Neural cell (in vitro differentiated cells): ENCODE data around the gene OR8G1. TPM values are rescaled to one million over a fixed set of nuclear protein-coding genes. Genes with fewer than 3 reads are reported as not detected.

Source experiments
- H2AFZ ChIP-seq: fragments of 200-600, 300-800 bp; sonication (generic), shearing (Covaris generic); 2 replicates; pipeline ENCODE4 v1.6.0; 2014; ENCODE audit warnings: low read depth, mild to moderate bottlenecking, antibody characterized with exemption, low read length, moderate library complexity
- H3F3A ChIP-seq: fragments of 200-600 bp; shearing (Covaris generic); 2 replicates; pipeline ENCODE4 v1.6.1; 2016; ENCODE audit warnings: mild to moderate bottlenecking, moderate library complexity, mixed read lengths, antibody characterized with exemption, low read length; ENCODE audit not compliant: insufficient read depth, poor library complexity, severe bottlenecking
- H3K27ac ChIP-seq: fragments of 200-600, 300-800 bp; sonication (generic), shearing (Covaris generic); 2 replicates; pipeline ENCODE4 v1.5.1; 2014; ENCODE audit warnings: mild to moderate bottlenecking, low read length, moderate library complexity
- H3K27me3 ChIP-seq: fragments of 300-800, 200-600 bp; sonication (generic), shearing (Covaris generic); 2 replicates; pipeline ENCODE4 v1.6.0; 2014; ENCODE audit warnings: mild to moderate bottlenecking, low read depth, low read length, moderate library complexity; ENCODE audit not compliant: insufficient read depth
- H3K36me3 ChIP-seq: fragments of 300-800, 200-600 bp; sonication (generic), shearing (Covaris generic); 2 replicates; pipeline ENCODE4 v1.5.1; 2014; ENCODE audit warnings: mild to moderate bottlenecking, antibody characterized with exemption, low read length, moderate library complexity; ENCODE audit not compliant: insufficient read depth
- H3K4me2 ChIP-seq: fragments of 300-800, 200-600 bp; sonication (generic), shearing (Covaris generic); 2 replicates; pipeline ENCODE4 v1.6.0; 2014; ENCODE audit warnings: mild to moderate bottlenecking, low read length
- H3K4me3 ChIP-seq: fragments of 300-800, 200-600 bp; sonication (generic), shearing (Covaris generic); 2 replicates; pipeline ENCODE4 v1.5.1; 2014; ENCODE audit warnings: mild to moderate bottlenecking, low read length, moderate library complexity
- H3K79me2 ChIP-seq: fragments of 200-600 bp; shearing (Covaris generic); replicated peaks from 2 replicates; pipeline ENCODE4 v1.6.0; 2014; ENCODE audit warnings: mild to moderate bottlenecking, low read length, moderate library complexity; ENCODE audit not compliant: insufficient read depth
- H3K9ac ChIP-seq: fragments of 300-800, 200-600 bp; sonication (generic), shearing (Covaris generic); 2 replicates; pipeline ENCODE4 v1.6.1; 2016; ENCODE audit warnings: mild to moderate bottlenecking, low read length, mixed read lengths
- H3K9me2 ChIP-seq: fragments of 200-600 bp; shearing (Covaris generic); 2 replicates; pipeline ENCODE4 v1.6.1; 2016; ENCODE audit warnings: mild to moderate bottlenecking, low read length, mixed read lengths; ENCODE audit not compliant: insufficient read depth
- H3K9me3 ChIP-seq: fragments of 200-600, 300-800 bp; sonication (generic), shearing (Covaris generic); 2 replicates; pipeline ENCODE4 v1.6.1; 2016; ENCODE audit warnings: mild to moderate bottlenecking, mixed run types, low read length, moderate library complexity, mixed read lengths
- H4K20me1 ChIP-seq: fragments of 200-600 bp; shearing (Covaris generic); 2 replicates; pipeline ENCODE4 v1.6.1; 2016; ENCODE audit warnings: mild to moderate bottlenecking, mixed run types; ENCODE audit not compliant: insufficient read depth
- CTCF ChIP-seq: fragments of 450-650 bp; IDR thresholded peaks from 2 replicates; pipeline ENCODE4 v1.5.1; 2014; ENCODE audit warnings: antibody characterized with exemption, mild to moderate bottlenecking, moderate library complexity; ENCODE audit not compliant: poor library complexity, severe bottlenecking
- EP300 ChIP-seq: fragments of 450-650 bp; conservative IDR thresholded peaks from 2 replicates; pipeline ENCODE4 v1.6.1; 2014; ENCODE audit warnings: antibody characterized with exemption, mild to moderate bottlenecking, moderate library complexity; ENCODE audit not compliant: poor library complexity, severe bottlenecking
- EZH2 ChIP-seq: fragments of 200-600, 300-800 bp; shearing (Covaris generic), sonication (generic); IDR thresholded peaks from 2 replicates; pipeline ENCODE4 v1.6.1; 2014; ENCODE audit warnings: antibody characterized with exemption, low read length, borderline replicate concordance, mild to moderate bottlenecking; ENCODE audit not compliant: insufficient read depth, poor library complexity, severe bottlenecking
- MXI1 ChIP-seq: fragments of 450-650 bp; conservative IDR thresholded peaks from 2 replicates; pipeline ENCODE4 v1.6.1; 2014; ENCODE audit warnings: antibody characterized with exemption, mild to moderate bottlenecking; ENCODE audit not compliant: poor library complexity, severe bottlenecking
- POLR2AphosphoS5 ChIP-seq: IDR thresholded peaks from 2 replicates; pipeline ENCODE4 v1.6.1; 2012
- RAD21 ChIP-seq: fragments of 450-650 bp; conservative IDR thresholded peaks from 2 replicates; pipeline ENCODE4 v1.6.1; 2014; ENCODE audit warnings: antibody characterized with exemption, mild to moderate bottlenecking, moderate library complexity
- SMC3 ChIP-seq: fragments of 450-650 bp; conservative IDR thresholded peaks from 2 replicates; pipeline ENCODE4 v1.6.1; 2014; ENCODE audit warnings: antibody characterized with exemption, mild to moderate bottlenecking, moderate library complexity; ENCODE audit not compliant: poor library complexity
- TAF1 ChIP-seq: IDR thresholded peaks from 2 replicates; pipeline ENCODE4 v1.6.1; 2012; ENCODE audit warnings: low read depth
- polyA plus RNA-seq: library from polyadenylated mRNA; depleted of rRNA; stranded (reverse); fragments of >200 nt; gene quantifications from 2 replicates; pipeline ENCODE4 v1.2.3, GENCODE V29; 2014
- TF ChIP-seq, protein P1 (sequence below): IDR thresholded peaks from 2 replicates; pipeline ENCODE4 v1.6.1; 2012; ENCODE audit warnings: borderline replicate concordance

The OR8G1 gene
- polyA plus RNA-seq, 1 donor from 2014 or later = not detected

DNA sequence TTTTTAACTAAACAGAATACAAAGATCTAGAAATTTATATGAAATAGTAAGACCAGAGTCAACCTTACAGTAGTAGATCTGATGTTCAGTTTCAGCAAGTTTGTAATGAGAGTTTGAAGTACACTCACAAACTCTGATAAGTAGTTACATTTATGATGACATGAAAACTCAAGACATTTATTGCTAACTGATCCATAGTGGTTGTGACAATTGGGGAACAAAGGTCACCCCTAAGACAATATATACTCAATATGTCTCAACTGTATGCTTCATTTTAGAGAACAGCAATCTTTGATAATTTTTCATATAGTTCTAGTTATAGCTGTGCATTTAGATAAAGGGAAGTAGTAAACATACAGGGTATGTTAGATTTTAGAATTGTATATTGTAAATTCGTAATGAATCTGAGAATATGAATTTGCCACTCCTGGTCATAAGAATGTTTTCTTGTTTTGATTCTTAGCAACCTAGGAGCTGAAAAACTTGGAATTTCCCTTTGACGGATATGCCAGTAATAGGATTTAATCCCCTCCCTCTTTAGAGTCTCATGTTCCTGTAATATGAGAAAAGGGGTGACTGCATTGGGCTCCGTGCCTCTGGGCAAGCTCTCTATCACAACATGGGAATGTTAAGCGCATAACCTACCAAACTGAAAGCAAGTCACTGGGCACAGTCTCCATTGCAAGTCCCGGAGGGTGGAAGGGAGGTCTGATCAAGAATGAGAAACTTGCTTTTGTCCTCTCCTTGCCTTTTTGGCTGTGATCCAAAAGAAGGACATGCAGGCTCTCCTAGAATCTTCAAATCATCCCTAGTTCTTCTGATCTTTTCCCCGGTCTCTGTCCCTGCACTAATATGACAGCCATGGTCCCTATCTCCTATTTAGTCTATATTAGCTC is 46.4 kb upstream of the OR8G1 start:
- H3F3A ChIP-seq = no peaks in the 10 kb centered on the region
- no peaks in the 10 kb centered on the region for H3K9me2 ChIP-seq
- no peak overlapping the region for H3K9ac ChIP-seq
- H3K9me3 ChIP-seq = no peaks in the 10 kb centered on the region
- H3K79me2 ChIP-seq = no peaks in the 10 kb centered on the region
- TF ChIP-seq TAF1 (no peak), POLR2AphosphoS5 (no peak), MXI1 (no peak), EP300 (no peak), EZH2 (no peak), RAD21 (no peak), CTCF (no peak), SMC3 (no peak)
- TF ChIP-seq, protein P1, sequence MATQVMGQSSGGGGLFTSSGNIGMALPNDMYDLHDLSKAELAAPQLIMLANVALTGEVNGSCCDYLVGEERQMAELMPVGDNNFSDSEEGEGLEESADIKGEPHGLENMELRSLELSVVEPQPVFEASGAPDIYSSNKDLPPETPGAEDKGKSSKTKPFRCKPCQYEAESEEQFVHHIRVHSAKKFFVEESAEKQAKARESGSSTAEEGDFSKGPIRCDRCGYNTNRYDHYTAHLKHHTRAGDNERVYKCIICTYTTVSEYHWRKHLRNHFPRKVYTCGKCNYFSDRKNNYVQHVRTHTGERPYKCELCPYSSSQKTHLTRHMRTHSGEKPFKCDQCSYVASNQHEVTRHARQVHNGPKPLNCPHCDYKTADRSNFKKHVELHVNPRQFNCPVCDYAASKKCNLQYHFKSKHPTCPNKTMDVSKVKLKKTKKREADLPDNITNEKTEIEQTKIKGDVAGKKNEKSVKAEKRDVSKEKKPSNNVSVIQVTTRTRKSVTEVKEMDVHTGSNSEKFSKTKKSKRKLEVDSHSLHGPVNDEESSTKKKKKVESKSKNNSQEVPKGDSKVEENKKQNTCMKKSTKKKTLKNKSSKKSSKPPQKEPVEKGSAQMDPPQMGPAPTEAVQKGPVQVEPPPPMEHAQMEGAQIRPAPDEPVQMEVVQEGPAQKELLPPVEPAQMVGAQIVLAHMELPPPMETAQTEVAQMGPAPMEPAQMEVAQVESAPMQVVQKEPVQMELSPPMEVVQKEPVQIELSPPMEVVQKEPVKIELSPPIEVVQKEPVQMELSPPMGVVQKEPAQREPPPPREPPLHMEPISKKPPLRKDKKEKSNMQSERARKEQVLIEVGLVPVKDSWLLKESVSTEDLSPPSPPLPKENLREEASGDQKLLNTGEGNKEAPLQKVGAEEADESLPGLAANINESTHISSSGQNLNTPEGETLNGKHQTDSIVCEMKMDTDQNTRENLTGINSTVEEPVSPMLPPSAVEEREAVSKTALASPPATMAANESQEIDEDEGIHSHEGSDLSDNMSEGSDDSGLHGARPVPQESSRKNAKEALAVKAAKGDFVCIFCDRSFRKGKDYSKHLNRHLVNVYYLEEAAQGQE = no peak
- no peak overlapping the region for H3K27ac ChIP-seq
- no peak overlapping the region for H2AFZ ChIP-seq
- no peak overlapping the region for H3K4me3 ChIP-seq
- H3K27me3 ChIP-seq = no peaks in the 10 kb centered on the region
- no peaks in the 10 kb centered on the region for H3K36me3 ChIP-seq
- no peaks in the 10 kb centered on the region for H4K20me1 ChIP-seq
- no peak overlapping the region for H3K4me2 ChIP-seq

DNA sequence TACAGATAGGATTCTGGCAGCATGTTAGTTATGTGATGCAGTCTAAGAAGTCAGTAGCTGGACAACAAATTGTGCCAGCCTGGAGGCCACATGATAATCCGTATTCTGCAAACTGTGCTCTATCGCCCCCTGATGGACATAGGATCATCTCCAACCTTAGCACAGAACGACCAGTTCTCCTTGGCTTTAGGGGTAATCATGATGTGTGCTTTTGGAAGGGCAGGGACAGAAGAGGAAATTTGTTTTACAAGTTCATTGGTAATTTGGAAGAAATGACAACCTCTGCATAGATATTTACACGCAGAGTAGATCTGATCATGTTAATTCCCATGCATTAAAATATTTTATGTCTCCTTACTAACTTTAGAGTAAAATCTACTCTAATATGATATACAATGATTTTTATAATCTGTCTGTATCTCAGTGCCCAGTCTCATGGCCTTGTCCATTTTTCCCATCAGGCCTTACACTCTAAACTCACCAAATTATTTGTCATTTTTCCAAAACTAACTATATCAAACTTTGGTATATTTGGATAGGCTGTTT is 45.6 kb upstream of the OR8G1 start:
- Histone ChIP-seq H3K9me2 (no peaks in the 10 kb centered on the region), H2AFZ (no peak overlapping the region), H3K27ac (no peak overlapping the region), H3F3A (no peaks in the 10 kb centered on the region), H3K9ac (no peak overlapping the region), H3K79me2 (no peaks in the 10 kb centered on the region), H3K27me3 (no peaks in the 10 kb centered on the region), H3K4me2 (no peak overlapping the region), H3K4me3 (no peak overlapping the region), H3K9me3 (no peaks in the 10 kb centered on the region), H4K20me1 (no peaks in the 10 kb centered on the region), H3K36me3 (no peaks in the 10 kb centered on the region)
- TF ChIP-seq TAF1 (no peak), RAD21 (peak; percentile 31), SMC3 (peak; percentile 27), CTCF (peak; percentile 37), EZH2 (no peak)
